ENCODE data around the gene CASQ1. TPM values are rescaled to one million over a fixed set of nuclear protein-coding genes. Genes with fewer than 3 reads are reported as not detected.

Gene CASQ1
- total and polyA plus RNA-seq, 2 donors (not counting 1 experiment from before 2014, with no cell fraction given) = not detected

GRCh38 chr1:160149233-160149632 lies 41.1 kb upstream of the CASQ1 start:
- no peak overlapping the region for H3K9ac ChIP-seq (ENCODE audit: low read length)
- ATAC-seq (ENCODE audit: low read depth) (no peak), DNase-seq (no peak)
- H2AFZ ChIP-seq (ENCODE audit: insufficient read depth, low read depth, low read length, poor library complexity, severe bottlenecking) = no peak overlapping the region
- ChIA-PET POLR2A (no interaction called here), CTCF (interaction anchor here (1.3 kb wide), 1 partner anchor 26 kb away, joined by 3 read pairs; no protein-coding TSS in a partner anchor)
- no peak overlapping the region for H3K27ac ChIP-seq (ENCODE audit: low read length in 2 of 2)
- no peak overlapping the region for H3K4me3 ChIP-seq (ENCODE audit: control extremely low read depth in 1 of 5, extremely low read depth in 1 of 5, insufficient read depth in 1 of 5, low read depth in 2 of 5, low read length in 4 of 5)
- Mint-ChIP-seq H3K27ac (no peak overlapping the region), H3K4me1 (no peaks in the 10 kb centered on the region), H3K27me3 (peaks cover 18% of the 10 kb centered on the region), H3K9me3 (ENCODE audit: insufficient read depth) (no peaks in the 10 kb centered on the region), H3K4me3 (no peak overlapping the region)
- no peaks in the 10 kb centered on the region for H3K79me2 ChIP-seq (ENCODE audit: control insufficient read depth, insufficient read depth, low read length)
- no peaks in the 10 kb centered on the region for H4K20me1 ChIP-seq (ENCODE audit: control insufficient read depth, insufficient read depth, low read length, poor library complexity, severe bottlenecking)
- no peaks in the 10 kb centered on the region for H3K4me1 ChIP-seq (ENCODE audit: control insufficient read depth in 2 of 2, insufficient read depth in 2 of 2, low read length in 2 of 2)
- H3K36me3 ChIP-seq (replicated peaks in 1 of 2; ENCODE audit: control extremely low read depth in 1 of 2, control insufficient read depth in 1 of 2, extremely low read depth in 1 of 2, insufficient read depth in 2 of 2, low read length in 1 of 2) = no peaks in the 10 kb centered on the region
- no peak overlapping the region for H3K4me2 ChIP-seq (replicated peaks; ENCODE audit: low read depth, low read length, poor library complexity, severe bottlenecking)
- no peaks in the 10 kb centered on the region for H3K27me3 ChIP-seq (replicated peaks in 1 of 4; ENCODE audit: control extremely low read depth in 1 of 4, control insufficient read depth in 3 of 4, insufficient read depth in 4 of 4, low read length in 3 of 4)
- intact Hi-C loops (cut with micrococcal nuclease) = no loop called here
- H3K9me3 ChIP-seq (ENCODE audit: control extremely low read depth in 1 of 3, control insufficient read depth in 2 of 3, insufficient read depth in 1 of 3, low read length in 2 of 3) = no peaks in the 10 kb centered on the region
- TF ChIP-seq CTCF (IDR thresholded peaks at IDR 0.05) (no peak), EZH2 (IDR thresholded peaks at IDR 0.05; ENCODE audit: borderline replicate concordance, insufficient read depth, low read depth, low read length, poor library complexity, severe bottlenecking) (no peak)

DNA sequence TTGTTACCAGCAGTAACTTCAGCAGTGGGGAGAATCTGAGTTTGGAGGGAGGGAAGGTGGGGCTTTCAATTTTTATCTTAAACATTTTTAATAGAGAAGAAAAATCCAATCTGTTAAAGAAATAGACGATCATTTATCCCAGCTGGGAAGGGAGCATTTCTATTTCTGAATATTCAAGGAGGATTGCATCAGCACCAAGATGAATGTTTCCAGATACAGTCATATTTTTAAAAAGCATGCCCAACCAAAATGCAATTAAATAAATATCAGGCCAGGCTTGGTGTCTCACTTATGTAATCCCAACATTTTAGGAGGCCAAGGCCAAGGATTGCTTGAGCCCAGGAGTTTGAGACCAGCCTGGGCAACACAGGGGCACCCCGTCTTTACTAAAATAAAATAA lies 40.7 kb upstream of the CASQ1 start:
- no peak overlapping the region for H3K9ac ChIP-seq (ENCODE audit: low read length)
- WGBS (ENCODE audit: insufficient coverage) = 100% methylated on average over 1 of the region's 2 CpGs
- H3K79me2 ChIP-seq (ENCODE audit: control insufficient read depth, insufficient read depth, low read length) = no peaks in the 10 kb centered on the region
- H3K4me3 ChIP-seq (ENCODE audit: control extremely low read depth in 1 of 5, extremely low read depth in 1 of 5, insufficient read depth in 1 of 5, low read depth in 2 of 5, low read length in 4 of 5) = no peak overlapping the region
- Mint-ChIP-seq H3K27me3 (peaks cover 13% of the 10 kb centered on the region), H3K9me3 (ENCODE audit: insufficient read depth) (no peaks in the 10 kb centered on the region), H3K4me3 (no peak overlapping the region), H3K27ac (no peak overlapping the region), H3K4me1 (no peaks in the 10 kb centered on the region)
- no peak for DNase-seq
- H3K27me3 ChIP-seq (replicated peaks in 1 of 4; ENCODE audit: control extremely low read depth in 1 of 4, control insufficient read depth in 3 of 4, insufficient read depth in 4 of 4, low read length in 3 of 4) = no peaks in the 10 kb centered on the region
- no peak overlapping the region for H2AFZ ChIP-seq (ENCODE audit: insufficient read depth, low read depth, low read length, poor library complexity, severe bottlenecking)
- no peaks in the 10 kb centered on the region for H3K9me3 ChIP-seq (ENCODE audit: control extremely low read depth in 1 of 3, control insufficient read depth in 2 of 3, insufficient read depth in 1 of 3, low read length in 2 of 3)
- intact Hi-C loops (cut with micrococcal nuclease) = no loop called here
- no peak overlapping the region for H3K4me2 ChIP-seq (replicated peaks; ENCODE audit: low read depth, low read length, poor library complexity, severe bottlenecking)
- H4K20me1 ChIP-seq (ENCODE audit: control insufficient read depth, insufficient read depth, low read length, poor library complexity, severe bottlenecking) = no peaks in the 10 kb centered on the region
- no peaks in the 10 kb centered on the region for H3K4me1 ChIP-seq (ENCODE audit: control insufficient read depth in 2 of 2, insufficient read depth in 2 of 2, low read length in 2 of 2)
- TF ChIP-seq EZH2 (IDR thresholded peaks at IDR 0.05; ENCODE audit: borderline replicate concordance, insufficient read depth, low read depth, low read length, poor library complexity, severe bottlenecking) (no peak), CTCF (IDR thresholded peaks at IDR 0.05) (no peak)
- H3K36me3 ChIP-seq (replicated peaks in 1 of 2; ENCODE audit: control extremely low read depth in 1 of 2, control insufficient read depth in 1 of 2, extremely low read depth in 1 of 2, insufficient read depth in 2 of 2, low read length in 1 of 2) = no peaks in the 10 kb centered on the region
- ATAC-seq (ENCODE audit: low read depth) = no peak
- no peak overlapping the region for H3K27ac ChIP-seq (ENCODE audit: low read length in 2 of 2)
- POLR2A ChIA-PET = no interaction called here
- CTCF ChIA-PET = interaction anchor here (1.3 kb wide), 1 partner anchor 26 kb away, joined by 3 read pairs; no protein-coding TSS in a partner anchor

Data from B cell (primary cell).